DMS114 treated with DMSO at 0.1 percent for 48 hours (cell line): ENCODE measurements around the gene SLC18A3.

Experiments
- DNase-seq: peaks from one replicate; lab custom pipeline; 2025; ENCODE audit not compliant: unreplicated experiment; lab: John Stamatoyannopoulos, UW

Gene SLC18A3

DNA sequence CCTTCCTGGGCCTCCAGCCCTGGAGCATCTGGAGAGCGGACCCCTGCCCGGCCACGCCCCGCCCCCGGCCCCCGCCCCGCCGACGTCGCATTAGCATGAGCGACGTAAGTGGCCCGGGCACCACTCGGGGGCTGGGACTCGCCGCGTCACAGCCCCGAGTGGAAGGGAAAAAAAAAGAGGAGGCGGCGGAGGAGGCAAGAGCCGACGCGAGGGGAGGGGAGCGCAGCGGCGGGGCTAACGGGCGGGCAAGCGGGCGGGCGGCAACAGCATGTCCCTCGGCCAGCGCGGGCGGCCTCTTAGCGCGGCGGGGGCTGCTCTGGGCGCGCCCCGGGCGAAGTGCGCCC, at the start of gene SLC18A3:
Gene SLC18A3, plus strand, starts transcription at position 197 of the 344 bp plus-strand sequence. CDS start 431 bp downstream, outside the sequence.
- DNase-seq: no peak

DNA sequence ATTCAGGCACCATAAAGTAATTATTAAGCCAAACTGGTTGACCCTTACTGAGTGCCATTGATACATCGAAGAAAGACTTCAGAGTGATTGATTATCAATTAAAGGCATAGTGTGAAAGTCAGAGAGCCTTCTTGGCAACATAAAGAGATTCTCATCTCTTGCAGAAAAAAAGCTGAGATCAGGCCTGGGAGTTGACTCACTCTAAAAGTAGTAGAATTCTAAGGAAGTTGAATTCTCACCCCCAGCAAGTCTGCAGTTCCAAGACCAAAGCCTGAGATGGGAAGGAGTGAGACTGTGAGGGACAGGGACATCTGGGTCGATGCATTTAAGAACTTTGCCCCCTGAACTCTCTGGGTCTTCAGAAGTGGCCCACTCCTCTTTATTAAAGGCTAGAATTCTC, 49.6 kb upstream of the SLC18A3 start:
- DNase-seq: no peak

DNA sequence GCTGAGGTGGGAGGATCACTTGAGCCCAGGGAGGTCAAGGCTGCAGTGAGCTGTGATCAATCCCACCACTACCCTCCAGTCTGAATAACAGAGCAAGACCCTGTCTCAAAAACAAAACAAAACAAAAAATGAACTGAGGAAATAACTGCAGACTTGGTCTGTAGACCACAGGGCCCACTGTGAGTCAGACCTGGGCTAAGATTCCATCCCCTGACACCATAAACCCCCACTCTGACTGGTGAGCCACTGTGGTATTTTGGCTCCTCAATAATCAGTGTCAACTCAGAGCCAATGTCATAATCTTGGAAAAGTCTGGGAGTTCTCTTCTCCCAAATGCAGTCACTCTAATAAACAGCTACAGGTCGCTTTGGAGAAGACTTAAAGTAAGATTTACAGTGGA, 47.2 kb upstream of the SLC18A3 start:
- DNase-seq: no peak

DNA sequence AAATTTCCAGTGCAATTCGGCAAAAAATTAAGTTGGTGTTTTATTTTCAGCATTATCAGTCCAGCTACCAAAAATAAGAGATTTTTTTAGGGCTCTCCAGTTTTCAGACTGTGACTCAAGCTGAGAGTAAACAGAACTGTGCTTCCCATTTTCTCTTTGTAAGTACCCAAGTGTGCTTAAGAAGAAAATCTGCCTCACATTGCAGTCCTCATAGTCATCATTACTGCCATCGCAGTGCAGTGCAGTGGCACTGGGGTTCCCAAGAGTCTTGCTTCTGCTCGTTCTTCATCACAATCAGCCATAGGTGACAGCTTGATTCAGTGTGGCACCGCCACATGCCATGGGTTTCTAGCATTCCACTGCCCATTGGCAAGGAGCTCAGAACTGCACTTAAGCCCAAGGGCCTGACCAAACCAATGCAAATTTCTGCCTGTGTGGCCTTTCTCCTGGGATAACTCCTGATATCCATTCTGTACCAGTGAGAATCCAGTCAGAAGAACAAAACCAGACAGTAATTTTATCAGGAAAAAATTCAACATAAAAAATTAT, 45.6 kb upstream of the SLC18A3 start:
- no peak for DNase-seq

DNA sequence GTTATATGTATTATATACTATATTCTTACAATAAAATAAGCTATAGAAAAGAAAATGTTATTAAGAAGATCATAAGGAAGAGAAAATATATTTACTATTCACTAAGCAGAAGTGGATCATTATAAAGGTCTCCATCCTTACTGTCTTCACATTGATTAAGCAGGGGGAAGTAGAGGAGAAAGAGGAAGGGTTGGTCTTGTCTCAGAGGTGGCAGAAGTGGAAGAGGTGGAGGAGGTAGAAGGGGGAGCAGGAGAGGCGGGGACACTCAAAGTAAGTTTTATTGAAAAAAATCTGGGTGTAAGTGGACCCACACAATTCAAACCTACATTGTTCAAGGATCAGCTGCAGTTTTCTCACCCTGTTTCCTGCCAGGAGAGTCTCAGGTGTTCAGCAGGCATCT, 42.3 kb upstream of the SLC18A3 start:
- no peak for DNase-seq

DNA sequence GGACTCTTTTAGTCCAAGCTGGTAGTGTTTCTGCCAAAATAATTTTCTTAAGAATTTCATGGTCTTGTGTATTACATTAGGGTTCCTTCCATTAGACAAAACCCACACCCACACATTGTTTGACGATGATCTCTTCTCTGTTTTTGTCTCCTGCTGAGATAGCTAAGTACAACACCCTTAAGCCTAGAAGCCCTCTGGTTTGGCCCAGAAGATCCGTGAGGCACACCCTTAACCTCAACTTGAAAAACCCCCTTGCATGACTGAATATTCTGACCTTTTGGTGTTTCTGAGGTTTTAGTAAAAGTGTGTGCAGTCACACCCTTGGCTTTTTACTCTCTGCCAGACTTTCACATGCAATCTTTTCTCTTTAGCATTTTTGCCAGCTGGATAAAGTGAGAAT, 41.9 kb upstream of the SLC18A3 start:
- DNase-seq: no peak

DNA sequence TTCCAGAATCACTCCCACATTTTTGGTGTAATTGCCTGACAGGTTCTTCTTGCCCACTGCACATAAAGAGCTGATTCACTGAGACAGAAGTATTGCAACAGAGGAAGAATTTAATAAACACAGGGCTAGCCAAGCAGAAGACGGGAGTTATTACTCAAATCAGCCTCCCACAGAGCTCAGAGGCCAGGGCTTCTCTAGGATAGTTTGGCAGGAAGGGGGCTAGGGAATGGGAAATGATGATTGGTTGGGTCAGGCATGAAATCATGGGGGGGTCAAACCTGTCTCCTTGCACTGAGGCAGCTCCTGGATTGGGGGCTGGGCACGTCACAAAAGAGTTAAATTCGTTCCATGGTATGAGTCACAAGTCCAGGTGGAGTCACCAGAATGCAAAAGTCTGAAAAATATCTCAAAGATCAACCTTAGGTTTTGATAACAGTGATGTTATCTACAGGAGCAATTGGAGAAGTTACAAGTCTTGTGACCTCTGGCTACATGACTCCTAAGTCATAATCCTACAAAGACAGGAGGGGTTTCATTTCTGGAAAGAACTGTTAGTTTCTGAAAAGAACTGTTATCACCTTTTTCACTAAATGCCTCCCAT, 41.0 kb upstream of the SLC18A3 start:
- DNase-seq: no peak

DNA sequence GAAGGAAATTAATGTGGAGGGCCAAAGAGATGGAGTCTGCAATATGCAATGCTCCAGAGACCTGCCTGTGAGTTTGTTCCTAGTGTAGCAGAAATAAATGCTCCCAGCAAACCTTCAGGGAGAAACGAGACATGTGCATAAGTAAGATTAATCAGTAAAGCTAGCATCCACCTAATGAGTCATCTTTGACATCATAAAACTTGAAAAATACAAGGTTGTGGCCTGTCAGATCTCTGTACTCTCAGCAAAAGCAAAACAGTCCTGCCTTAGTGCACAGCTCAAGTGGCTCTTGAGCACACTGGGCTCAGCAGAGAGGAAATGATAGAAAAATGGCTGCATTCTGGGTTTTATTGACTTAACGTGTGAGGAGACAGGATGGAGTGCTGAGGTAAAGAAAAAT, 38.7 kb upstream of the SLC18A3 start:
- DNase-seq: no peak

DNA sequence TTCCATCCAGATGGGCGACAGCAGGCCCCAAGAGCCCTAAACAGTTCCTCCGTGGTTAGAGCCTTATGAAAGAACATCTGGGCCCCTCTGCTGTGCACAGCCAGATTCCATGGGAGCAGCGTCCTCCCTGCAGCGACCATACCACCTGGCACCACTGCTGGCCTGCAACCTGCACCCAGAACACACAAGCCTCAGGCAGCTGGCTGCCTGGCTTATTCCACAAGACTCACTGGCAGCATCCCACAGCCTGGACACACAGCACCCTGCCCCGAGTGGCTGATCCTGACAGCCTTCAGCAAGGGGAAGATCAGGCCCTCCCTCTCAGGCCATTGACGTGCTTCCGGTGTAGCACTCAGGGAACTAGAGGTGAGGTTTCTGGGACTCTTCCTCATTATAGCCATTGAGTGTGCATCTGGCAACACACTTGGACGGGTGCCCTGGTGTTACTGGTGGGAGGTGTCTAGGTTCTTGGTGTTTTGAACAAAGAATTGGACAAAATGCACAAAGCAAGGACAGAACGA, 37.5 kb upstream of the SLC18A3 start:
- DNase-seq: no peak

DNA sequence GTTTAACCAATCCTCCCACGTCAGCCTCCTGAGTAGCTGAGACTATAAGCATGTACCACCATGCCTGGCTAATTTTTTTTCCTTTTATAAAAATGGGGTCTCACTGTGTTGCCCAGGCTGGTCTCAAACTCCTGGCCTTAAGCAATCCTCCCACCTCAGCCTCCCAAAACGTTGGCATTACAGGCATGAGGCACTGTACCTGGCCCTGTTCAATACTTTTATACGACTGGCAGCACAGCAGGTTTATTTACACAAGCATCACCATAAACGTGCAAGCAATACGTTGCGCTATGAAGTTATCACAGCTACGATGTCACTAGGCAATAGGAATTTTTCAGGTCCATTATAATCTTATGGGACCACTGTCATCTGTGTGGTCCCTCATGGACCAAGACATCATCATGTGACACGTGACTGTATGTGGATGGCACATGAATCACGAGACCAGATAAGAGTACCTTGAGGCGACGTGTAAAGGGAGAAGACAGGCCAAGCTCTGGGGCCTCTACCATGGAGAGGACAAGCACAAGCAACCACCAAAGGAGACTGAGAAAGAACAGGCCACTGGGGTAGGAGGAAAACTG, 34.5 kb upstream of the SLC18A3 start:
- DNase-seq: no peak

DNA sequence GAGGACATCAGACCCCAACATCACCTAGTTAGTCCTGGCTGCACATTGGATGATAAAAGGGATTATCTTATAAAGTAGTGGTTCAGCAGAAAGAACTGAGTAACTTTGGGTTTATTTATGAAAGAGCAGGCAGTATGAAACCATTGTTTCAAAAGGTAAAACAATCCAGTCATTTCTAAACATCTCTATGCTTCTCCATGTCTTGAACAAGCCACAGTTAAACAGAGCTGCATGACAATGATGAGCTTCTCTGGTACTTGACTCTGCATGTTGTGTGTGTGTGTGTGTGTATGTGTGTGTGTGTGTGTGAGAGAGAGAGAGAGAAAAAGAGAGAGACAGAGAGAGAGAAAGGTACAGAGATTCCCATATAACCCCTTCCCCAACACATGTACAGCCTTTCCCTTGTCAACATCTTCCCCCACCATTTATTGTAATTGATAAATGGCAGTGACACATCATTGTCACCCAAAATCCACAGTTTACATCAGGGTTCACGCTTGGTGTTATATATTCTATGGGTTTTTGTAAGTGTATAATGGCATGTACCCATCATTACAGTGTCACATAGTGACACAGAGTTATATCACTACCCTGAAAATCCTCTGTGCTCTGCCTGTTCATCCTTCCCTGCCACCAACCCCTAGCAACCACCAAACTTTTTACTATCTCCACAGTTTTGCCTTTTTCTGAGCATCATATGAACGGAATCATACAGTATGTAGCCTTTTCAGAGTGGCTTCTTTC, 32.8 kb upstream of the SLC18A3 start:
- no peak for DNase-seq

DNA sequence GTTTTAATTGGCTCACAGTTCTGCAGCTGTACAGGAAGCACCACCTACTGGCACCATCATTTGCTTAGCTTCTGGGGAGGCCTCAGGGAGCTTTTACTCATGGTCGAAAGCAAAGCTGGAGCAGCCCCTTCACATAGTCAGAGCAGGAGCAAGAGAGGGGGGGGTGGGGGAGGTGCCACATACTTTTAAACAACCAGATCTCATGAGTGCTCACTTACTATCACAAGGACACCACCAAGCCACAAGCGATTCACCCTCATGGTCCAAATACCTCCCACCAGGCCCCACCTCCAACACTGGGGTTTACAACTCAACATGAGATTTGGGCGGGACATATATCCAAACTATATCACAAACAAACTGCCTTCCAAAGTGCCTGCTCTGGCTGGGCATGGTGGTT, 31.7 kb upstream of the SLC18A3 start:
- DNase-seq: no peak

DNA sequence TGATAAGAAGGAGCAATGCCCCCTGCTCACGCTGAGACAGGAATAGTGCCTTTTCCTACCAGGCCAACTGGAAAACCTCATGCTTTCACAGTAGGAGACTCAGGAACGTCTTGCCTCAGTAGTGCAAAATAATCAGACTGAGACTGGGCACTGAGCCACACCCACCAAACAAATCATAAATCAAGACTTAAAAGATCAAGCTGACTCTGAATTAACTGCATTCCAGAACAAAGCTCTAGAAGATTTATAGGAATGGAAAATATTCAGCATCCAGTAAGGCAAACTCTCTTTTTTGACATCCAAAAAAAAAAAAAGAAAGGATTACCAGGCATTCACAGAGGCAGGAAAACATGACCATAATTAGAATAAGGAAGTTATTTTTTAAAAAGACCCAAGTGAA, 30.5 kb upstream of the SLC18A3 start:
- DNase-seq: no peak

DNA sequence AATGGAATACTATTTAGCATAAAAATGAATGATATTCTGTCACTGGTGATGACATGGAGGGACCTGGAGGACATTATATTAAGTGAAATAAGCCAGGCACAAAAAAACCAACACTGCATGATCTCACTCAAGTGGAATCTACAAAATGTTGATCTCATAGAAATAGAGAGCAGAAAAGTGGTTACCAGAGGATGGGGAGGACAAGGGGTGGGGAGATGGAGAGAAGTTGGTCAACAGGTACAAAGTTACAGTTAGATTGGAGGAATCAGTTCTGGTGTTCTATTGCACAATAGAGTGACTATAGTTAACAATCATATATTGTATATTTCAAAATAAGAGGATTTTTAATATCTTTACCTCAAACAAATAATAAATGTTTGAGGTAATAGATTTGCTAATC, 24.7 kb upstream of the SLC18A3 start:
- DNase-seq: no peak

DNA sequence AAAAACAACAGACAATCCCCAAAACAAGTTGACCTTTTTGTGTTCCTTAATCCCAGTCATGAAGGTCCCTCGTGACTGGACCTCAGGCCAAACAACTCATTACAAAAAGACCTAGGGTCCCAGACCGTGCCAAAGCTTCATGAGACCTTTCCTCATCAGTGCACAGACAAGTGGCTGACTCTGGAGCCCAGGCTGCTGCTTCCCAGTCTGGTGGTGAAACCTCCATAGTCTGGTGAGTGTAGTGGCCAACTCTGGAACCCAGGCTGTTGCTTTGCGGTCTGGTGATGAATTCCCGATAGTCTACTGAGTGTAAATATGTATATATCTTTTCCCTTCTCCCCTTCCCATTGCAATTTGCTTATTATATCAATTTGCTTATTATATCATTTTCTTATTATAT, 22.1 kb upstream of the SLC18A3 start:
- no peak for DNase-seq

DNA sequence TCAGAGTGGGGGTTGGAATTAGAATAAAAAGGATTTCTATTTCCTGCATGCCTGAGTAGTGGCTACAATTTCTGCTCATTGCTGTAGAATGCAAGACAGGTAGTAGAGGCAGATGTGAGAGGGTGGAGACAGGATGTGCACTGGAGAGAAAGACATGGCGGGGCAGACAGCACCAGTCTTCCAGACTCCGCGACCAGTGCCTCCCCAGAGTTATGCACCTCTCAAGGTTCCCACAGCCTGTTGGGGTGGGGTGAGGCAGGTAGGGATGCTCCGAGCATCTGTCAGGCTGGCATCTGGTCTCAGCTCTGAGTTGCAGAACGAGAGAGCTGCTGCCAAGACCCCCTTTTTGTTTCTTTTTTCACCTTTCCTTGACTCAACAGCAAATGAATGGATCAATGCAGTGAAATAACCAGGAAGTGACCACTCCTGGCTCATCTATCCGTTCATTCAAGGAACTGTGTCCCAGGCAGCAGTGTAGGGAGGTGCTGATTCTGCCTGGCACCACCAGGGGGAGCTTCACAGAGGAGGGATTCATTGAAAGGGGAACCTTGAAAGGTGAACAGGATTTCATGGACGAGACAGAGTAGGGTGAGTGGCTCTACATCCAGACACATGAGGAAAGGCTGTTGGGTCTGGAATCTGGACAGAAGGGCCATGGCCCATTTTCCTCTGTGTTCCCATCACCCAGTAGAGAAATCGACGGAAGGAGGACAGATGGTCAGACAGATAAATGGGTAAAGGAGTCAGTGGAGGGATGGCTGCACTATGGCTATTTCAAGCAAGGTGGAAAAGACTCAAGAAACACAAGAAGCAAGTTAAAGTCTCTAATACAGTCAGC, 17.2 kb upstream of the SLC18A3 start:
- peak; percentile 50 for DNase-seq

DNA sequence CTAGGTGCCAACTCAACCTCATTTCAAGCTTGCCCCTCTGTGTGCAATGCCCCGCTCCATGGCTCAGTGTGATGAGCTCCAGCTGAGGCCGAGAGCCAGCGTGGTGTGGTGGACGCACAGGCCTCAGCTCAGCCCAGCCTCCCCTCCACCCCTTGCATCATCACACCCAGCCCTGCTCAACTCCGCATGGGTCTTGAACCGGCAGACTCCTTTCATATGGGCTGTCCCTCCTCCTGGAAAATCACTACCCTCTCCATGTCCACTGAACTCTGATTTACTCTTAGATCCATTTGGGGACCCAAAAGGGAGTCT, 16.6 kb upstream of the SLC18A3 start:
- no peak for DNase-seq

DNA sequence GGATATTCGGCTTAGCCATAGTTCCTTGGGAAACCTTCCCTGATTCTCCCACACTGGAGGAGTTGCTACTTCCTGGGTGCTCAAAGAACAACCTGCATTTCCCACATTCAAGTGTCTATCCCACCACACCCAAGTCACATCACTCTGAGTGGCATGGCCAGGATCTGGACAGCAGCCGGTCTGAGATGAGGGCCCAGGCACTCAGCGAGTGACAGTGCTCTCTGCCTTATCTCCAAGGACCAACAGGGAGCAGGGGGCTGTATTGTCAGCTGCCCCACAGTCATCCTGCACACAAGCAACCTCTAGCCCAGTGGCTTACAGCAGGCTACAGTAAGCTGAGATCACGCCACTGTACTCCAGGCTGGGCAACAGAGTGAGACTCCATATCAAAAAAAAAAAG, 16.1 kb upstream of the SLC18A3 start:
- DNase-seq: no peak

DNA sequence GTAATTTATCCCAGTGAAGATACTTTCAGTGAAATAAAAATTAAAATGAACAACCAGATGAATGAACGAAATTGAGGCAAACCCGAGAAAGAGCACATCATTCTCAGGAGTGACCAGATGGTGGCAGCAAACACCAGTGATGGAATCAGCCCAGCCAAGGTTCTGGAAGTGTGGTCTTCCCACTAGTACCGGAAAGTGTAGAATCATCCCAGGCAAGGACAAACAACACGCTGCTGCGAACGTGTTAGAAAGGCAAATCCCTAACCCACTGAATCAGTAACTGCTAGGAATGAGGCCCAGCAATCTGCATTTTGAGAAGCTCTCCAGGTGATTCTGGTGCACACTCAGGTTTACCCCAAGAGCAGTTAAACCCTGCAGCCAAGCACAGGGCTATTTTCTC, 15.5 kb upstream of the SLC18A3 start:
- peak; percentile 57 for DNase-seq

DNA sequence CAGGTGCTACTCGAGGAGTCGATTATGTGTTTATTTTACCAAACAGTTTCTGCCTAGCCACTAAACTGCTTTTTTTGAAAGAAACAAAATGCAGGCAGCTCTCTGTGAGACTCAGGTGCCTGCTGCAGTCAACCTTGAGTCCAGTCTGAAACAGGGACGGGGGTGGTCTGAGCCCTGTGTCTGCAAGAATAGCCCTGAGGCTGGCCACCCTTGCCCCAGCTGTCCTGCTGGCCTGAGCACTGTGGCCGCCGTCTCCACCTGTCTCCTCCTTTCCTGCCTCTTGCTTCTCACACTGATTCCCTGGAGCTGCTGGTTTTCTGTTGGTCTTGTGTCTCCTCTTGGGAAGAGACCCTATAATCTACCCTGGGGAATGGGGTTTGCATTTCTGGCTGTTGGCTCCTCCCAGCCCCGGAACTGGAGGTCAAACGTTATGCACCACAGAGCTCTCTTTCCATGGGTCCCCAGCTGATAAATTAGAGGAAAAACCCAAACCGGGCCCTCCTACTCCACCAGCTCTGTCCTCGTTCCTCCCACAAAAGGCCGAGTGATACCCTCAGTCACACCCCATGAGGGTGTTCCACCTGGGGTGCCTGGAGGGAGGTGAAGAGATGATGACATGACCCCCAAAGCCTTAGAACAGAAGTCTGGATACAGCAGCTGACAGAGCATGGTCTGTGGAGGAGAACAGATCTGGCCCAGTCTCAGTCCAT, 15.0 kb upstream of the SLC18A3 start:
- DNase-seq: no peak
